HG03196 (cell line): Measurements from ENCODE around the gene NTM.

Experiments
- ATAC-seq: cut with Tn5 transposase; IDR thresholded peaks from one replicate; pipeline ENCODE4 v1.9.1; 2021; ENCODE audit not compliant: unreplicated experiment

Gene NTM

GRCh38 chr11:132078264-132079076, 708.1 kb downstream of the NTM start:
- ATAC-seq, result no peak

GRCh38 chr11:132080127-132080526, 709.7 kb downstream of the NTM start:
- ATAC-seq, result no peak

- ATAC-seq, result no peak
These were observed 712.2 kb downstream of the NTM start for GRCh38 chr11:132082566-132082965.

DNA sequence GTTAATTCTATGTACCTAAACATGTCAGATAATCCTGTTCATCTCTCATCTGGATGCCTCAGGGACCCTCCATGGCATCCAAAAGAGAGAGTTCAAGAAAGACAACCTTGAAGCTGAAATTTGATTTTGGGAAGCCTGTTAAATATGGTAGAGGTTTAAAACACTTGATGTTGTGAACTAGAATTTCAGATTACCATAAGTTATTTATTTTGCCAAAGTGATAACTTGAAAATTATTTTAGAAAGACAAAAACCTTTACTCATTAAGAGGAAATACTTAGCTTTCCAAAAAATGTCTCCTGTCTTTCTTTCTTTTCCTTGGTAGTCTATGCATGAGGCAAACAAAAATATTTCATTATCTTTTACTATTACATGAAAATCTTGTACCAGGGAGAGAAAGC, 714.0 kb downstream of the NTM start:
- no peak for ATAC-seq

DNA sequence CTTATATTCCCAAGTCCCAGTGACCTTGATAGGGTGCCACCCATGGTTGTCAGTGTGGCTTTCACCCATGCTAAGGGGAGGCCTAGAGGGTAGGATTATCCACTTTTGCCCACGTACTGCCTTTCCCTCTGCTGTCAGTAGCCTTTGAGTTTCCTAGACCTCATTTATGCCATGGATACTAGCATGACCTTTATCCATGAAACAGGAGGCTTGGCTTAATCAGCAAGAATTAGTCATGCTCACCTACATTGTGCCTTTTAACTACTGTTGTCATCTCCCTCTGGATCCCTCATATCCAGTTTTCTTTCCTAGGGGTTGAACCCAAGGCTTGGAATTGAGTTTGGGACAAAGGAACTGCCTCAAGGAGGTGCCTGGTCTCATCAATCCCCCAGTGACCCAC, 716.7 kb downstream of the NTM start:
- no peak for ATAC-seq

DNA sequence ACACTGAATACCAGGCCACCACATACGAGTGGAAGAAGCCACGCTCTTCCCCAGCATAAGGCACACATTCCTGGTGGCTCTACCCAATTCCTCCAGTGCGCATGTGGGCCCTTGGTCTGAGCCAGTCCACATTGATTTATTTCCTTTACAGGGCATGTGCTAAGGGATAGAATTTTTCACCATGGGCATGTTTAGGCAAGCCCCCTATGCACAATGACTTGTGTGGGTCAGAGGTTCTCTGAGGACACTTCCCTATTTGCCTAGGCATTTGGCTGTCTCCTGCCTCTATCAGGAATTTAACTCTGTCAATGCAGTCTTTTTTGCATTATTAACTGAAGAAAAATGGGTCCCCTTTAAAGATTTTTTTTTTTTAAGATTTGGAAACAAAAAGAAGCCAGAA, 718.1 kb downstream of the NTM start:
- no peak for ATAC-seq

GRCh38 chr11:132093536-132094259, 723.3 kb downstream of the NTM start:
- ATAC-seq, result no peak

DNA sequence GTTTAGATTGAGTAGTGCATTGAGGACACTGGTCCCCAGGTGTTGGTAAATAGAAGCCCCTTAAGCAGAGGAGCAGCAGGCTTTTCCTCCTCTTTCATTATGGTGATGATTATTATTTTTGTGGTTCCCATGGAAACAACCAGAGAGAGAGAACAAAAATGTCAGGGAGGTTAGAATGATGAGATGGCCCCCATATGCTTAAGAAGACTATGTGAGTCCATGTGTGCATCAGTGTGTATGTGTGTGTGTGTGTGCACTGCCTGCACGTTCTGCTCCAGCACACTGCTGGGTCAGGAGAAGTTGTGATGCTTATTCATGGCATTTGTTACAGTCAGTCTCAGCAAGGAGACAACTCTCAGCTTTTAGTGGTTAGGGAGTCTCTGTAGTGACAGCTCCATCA, 724.2 kb downstream of the NTM start:
- no peak for ATAC-seq

- no peak for ATAC-seq
These were observed 725.1 kb downstream of the NTM start for GRCh38 chr11:132095230-132096131.

- no peak for ATAC-seq
These were observed 725.9 kb downstream of the NTM start for GRCh38 chr11:132096132-132096825.

GRCh38 chr11:132099692-132100091, 729.3 kb downstream of the NTM start:
- no peak for ATAC-seq

DNA sequence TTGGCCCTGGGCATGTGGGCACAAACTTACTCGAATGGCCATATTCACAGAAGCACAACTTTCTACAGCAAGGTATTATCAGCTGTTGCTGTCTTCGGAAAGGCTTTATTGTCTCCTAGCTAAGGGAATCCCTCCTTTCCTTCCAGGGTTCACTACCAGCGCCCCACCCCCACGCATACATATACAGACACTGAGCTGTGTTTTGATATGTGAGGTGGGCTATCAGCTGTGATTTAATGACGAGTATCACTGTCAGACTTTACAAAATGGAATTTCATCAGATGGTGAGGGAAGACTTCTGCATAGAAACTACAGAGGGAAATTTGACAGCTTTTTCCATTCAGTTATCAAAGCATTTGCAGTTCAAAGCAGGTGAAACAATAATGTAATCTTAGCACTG, 730.2 kb downstream of the NTM start:
- ATAC-seq, result no peak

- no peak for ATAC-seq
These were observed 731.5 kb downstream of the NTM start for GRCh38 chr11:132101881-132102280.

- no peak for ATAC-seq
These were observed 732.6 kb downstream of the NTM start for GRCh38 chr11:132103021-132103420.

DNA sequence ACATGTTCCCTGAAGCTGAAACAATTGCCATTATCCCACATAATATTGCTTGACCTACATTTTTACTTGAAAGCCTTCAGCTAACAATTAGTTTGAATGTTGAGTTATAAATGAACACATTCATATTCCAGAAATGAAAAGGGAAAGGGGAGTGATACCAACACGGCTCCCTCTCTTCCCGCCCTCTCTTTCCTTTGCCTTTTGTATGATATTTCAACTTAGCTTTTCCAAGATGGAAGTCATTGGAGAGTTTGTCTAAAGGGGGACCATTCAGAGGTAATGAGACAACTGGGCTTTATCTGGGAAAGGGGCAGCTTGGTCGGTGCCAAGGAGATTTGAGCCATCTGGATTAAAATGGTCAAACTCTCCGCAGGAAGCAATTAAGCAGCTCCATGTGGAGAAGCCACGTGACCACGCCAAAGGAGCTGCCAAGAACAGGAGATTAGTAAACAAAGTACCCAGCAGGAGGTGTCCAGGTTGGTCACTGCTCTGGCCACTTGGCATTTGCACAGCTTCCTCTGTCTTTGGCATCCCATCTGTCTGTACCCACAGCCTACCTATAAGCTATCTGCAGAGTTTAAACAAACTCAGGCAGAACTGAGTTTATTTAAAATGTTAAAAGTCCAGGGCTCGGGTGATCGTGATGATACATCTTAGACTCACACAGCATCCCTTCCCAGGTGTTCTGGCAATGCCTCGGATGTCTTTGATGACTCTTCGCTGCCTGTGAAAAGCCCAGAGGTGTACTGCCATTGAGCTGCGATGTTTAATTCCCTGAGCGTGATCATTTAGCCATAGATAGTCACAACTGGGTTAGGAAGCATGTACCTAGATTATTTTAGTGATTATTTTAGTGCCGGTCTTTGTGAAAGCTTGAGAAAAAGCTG, 735.9 kb downstream of the NTM start:
- ATAC-seq, result no peak

- no peak for ATAC-seq
These were observed 740.9 kb downstream of the NTM start for GRCh38 chr11:132111316-132111715.

- no peak for ATAC-seq
These were observed 741.4 kb downstream of the NTM start for GRCh38 chr11:132111838-132112237.

GRCh38 chr11:132112846-132113245, 742.4 kb downstream of the NTM start:
- ATAC-seq, result no peak

GRCh38 chr11:132114185-132114584, 743.8 kb downstream of the NTM start:
- no peak for ATAC-seq

GRCh38 chr11:132114743-132115142, 744.3 kb downstream of the NTM start:
- no peak for ATAC-seq
